Effector memory CD4-positive, alpha-beta T cell (primary cell): ENCODE results near the gene PASK.

Experiments
- DNase-seq, 3 donors: peaks; one replicate each; pipeline ENCODE4 v3.0.0-alpha.2; 2020
- H3K27ac ChIP-seq: 2 replicates; pipeline ENCODE4 v1.7.0; 2013; ENCODE audit warnings: mild to moderate bottlenecking, low read length, moderate library complexity; ENCODE audit not compliant: insufficient read depth, poor library complexity, severe bottlenecking
- H3K27me3 ChIP-seq: replicated peaks from 2 replicates; pipeline ENCODE4 v1.7.0; 2013; ENCODE audit warnings: mild to moderate bottlenecking, low read length; ENCODE audit not compliant: insufficient read depth, control insufficient read depth, poor library complexity, severe bottlenecking
- H3K36me3 ChIP-seq: 2 replicates; pipeline ENCODE4 v1.7.0; 2013; ENCODE audit warnings: mild to moderate bottlenecking, low read length, moderate library complexity; ENCODE audit not compliant: control insufficient read depth, insufficient read depth
- H3K4me1 ChIP-seq: 2 replicates; pipeline ENCODE4 v1.7.0; 2013; ENCODE audit warnings: low read length, mild to moderate bottlenecking; ENCODE audit not compliant: control insufficient read depth, insufficient read depth, poor library complexity, severe bottlenecking
- H3K4me3 ChIP-seq: 2 replicates; pipeline ENCODE4 v1.7.0; 2013; ENCODE audit warnings: low read length, low read depth, mild to moderate bottlenecking; ENCODE audit not compliant: insufficient read depth, poor library complexity, severe bottlenecking
- H3K9me3 ChIP-seq: 2 replicates; pipeline ENCODE4 v1.7.0; 2013; ENCODE audit warnings: mild to moderate bottlenecking, low read length, moderate library complexity; ENCODE audit not compliant: control insufficient read depth

Gene PASK

GRCh38 chr2:241074065-241074818 is 75.0 kb downstream of the PASK start:
- DNase-seq, result no peak
- H3K36me3 ChIP-seq, result peaks cover 19% of the 10 kb centered on the region
- no peaks in the 10 kb centered on the region for H3K4me1 ChIP-seq
- no peak overlapping the region for H3K27ac ChIP-seq
- no peaks in the 10 kb centered on the region for H3K27me3 ChIP-seq
- H3K4me3 ChIP-seq, result no peak overlapping the region
- no peaks in the 10 kb centered on the region for H3K9me3 ChIP-seq

- DNase-seq, result no peak
- no peaks in the 10 kb centered on the region for H3K27me3 ChIP-seq
- H3K9me3 ChIP-seq, result no peaks in the 10 kb centered on the region
- H3K27ac ChIP-seq, result no peak overlapping the region
- no peaks in the 10 kb centered on the region for H3K4me1 ChIP-seq
- peaks cover 19% of the 10 kb centered on the region for H3K36me3 ChIP-seq
- no peak overlapping the region for H3K4me3 ChIP-seq
Observed at GRCh38 chr2:241073166-241074064, 75.9 kb downstream of the PASK start.

- Histone ChIP-seq H3K27me3 (no peaks in the 10 kb centered on the region), H3K27ac (no peak overlapping the region), H3K9me3 (no peaks in the 10 kb centered on the region), H3K4me1 (no peaks in the 10 kb centered on the region), H3K4me3 (no peak overlapping the region), H3K36me3 (peaks cover 19% of the 10 kb centered on the region)
- DNase-seq, result no peak
Observed at GRCh38 chr2:241072553-241073165, 76.6 kb downstream of the PASK start.

- Histone ChIP-seq H3K4me1 (no peaks in the 10 kb centered on the region), H3K9me3 (no peaks in the 10 kb centered on the region), H3K4me3 (no peak overlapping the region), H3K36me3 (peaks cover 19% of the 10 kb centered on the region), H3K27me3 (no peaks in the 10 kb centered on the region), H3K27ac (no peak overlapping the region)
- DNase-seq, result no peak
Observed at GRCh38 chr2:241072151-241072550, 77.1 kb downstream of the PASK start.

GRCh38 chr2:241071677-241072111 is 77.6 kb downstream of the PASK start:
- Histone ChIP-seq H3K9me3 (no peaks in the 10 kb centered on the region), H3K27ac (no peak overlapping the region), H3K27me3 (no peaks in the 10 kb centered on the region), H3K4me1 (no peaks in the 10 kb centered on the region), H3K36me3 (peaks cover 19% of the 10 kb centered on the region), H3K4me3 (no peak overlapping the region)
- DNase-seq, result no peak

GRCh38 chr2:241070811-241071676 is 78.2 kb downstream of the PASK start:
- H3K36me3 ChIP-seq, result peaks cover 19% of the 10 kb centered on the region
- no peak overlapping the region for H3K27ac ChIP-seq
- no peaks in the 10 kb centered on the region for H3K9me3 ChIP-seq
- DNase-seq, result no peak
- no peaks in the 10 kb centered on the region for H3K27me3 ChIP-seq
- H3K4me3 ChIP-seq, result no peak overlapping the region
- no peaks in the 10 kb centered on the region for H3K4me1 ChIP-seq

GRCh38 chr2:241070361-241070760 is 78.9 kb downstream of the PASK start:
- H3K36me3 ChIP-seq, result peaks cover 15% of the 10 kb centered on the region
- no peaks in the 10 kb centered on the region for H3K4me1 ChIP-seq
- H3K27ac ChIP-seq, result no peak overlapping the region
- no peak overlapping the region for H3K4me3 ChIP-seq
- no peaks in the 10 kb centered on the region for H3K27me3 ChIP-seq
- DNase-seq, result no peak
- H3K9me3 ChIP-seq, result no peaks in the 10 kb centered on the region

GRCh38 chr2:241069821-241070281 is 79.4 kb downstream of the PASK start:
- peaks cover 10% of the 10 kb centered on the region for H3K36me3 ChIP-seq
- H3K9me3 ChIP-seq, result no peaks in the 10 kb centered on the region
- H3K4me3 ChIP-seq, result no peak overlapping the region
- H3K27me3 ChIP-seq, result no peaks in the 10 kb centered on the region
- DNase-seq, result no peak
- no peak overlapping the region for H3K27ac ChIP-seq
- no peaks in the 10 kb centered on the region for H3K4me1 ChIP-seq
